Hepatic stellate cell (primary cell): Measurements from ENCODE around the gene RPS21.

ENCODE experiments used
- DNase-seq: peaks from one replicate; pipeline ENCODE4 v3.0.0; 2011; ENCODE audit warnings: low spot score

RPS21 gene

GRCh38 chr20:62378215-62378614, 8.7 kb upstream of the RPS21 start:
- no peak for DNase-seq

GRCh38 chr20:62381202-62381797, 5.6 kb upstream of the RPS21 start:
- DNase-seq = peak; percentile 83

GRCh38 chr20:62381842-62382241, 5.1 kb upstream of the RPS21 start:
- no peak for DNase-seq

GRCh38 chr20:62382306-62383198, 4.4 kb upstream of the RPS21 start:
- DNase-seq = peak; percentile 84

- no peak for DNase-seq
Measured at GRCh38 chr20:62387219-62387913, 463 bp downstream of the RPS21 start.

GRCh38 chr20:62387933-62388635, 1.2 kb downstream of the RPS21 start:
- no peak for DNase-seq

- DNase-seq = no peak
Measured at GRCh38 chr20:62388839-62389600, 2.1 kb downstream of the RPS21 start.

GRCh38 chr20:62389601-62390087, 2.7 kb downstream of the RPS21 start:
- no peak for DNase-seq

GRCh38 chr20:62390317-62391164, 3.6 kb downstream of the RPS21 start:
- no peak for DNase-seq

GRCh38 chr20:62391165-62392076, 4.5 kb downstream of the RPS21 start:
- no peak for DNase-seq

GRCh38 chr20:62392077-62392418, 5.1 kb downstream of the RPS21 start:
- DNase-seq = no peak

GRCh38 chr20:62392621-62393334, 5.9 kb downstream of the RPS21 start:
- no peak for DNase-seq

GRCh38 chr20:62393335-62393665, 6.4 kb downstream of the RPS21 start:
- DNase-seq = no peak

GRCh38 chr20:62393830-62394229, 6.9 kb downstream of the RPS21 start:
- no peak for DNase-seq

- no peak for DNase-seq
Measured at GRCh38 chr20:62394248-62395245, 7.6 kb downstream of the RPS21 start.

GRCh38 chr20:62395311-62396242, 8.7 kb downstream of the RPS21 start:
- DNase-seq = no peak
